Endothelial cell of umbilical vein (primary cell): ENCODE data around the gene TAF12. TPM values are rescaled to one million over a fixed set of nuclear protein-coding genes. Genes with fewer than 3 reads are reported as not detected.

Experiments used
- BruUV-seq: library from RNA; stranded (reverse); fragments of 400-500 nt; replicated peaks from 2 replicates; lab custom pipeline; 2021; lab: Mats Ljungman, UMichigan
- CTCF ChIA-PET: fragments of 300-600, 350-600 bp; sonication (Branson Sonifier 250); formaldehyde crosslinking; loops from one replicate; lab custom pipeline; 2021; ENCODE audit warnings: antibody characterized with exemption, inconsistent platforms; lab: Charles Lee
- POLR2A ChIA-PET: fragments of 300-600, 350-600 bp; sonication (Branson Sonifier 250); formaldehyde crosslinking; loops from one replicate; lab custom pipeline; 2021; ENCODE audit warnings: antibody characterized with exemption, inconsistent platforms; lab: Charles Lee
- DNase-seq: peaks from one replicate; pipeline ENCODE4 v3.0.0-alpha.2; 2011; ENCODE audit warnings: low read depth, low spot score
- FAIRE-seq: peaks from 2 replicates; lab custom pipeline; 2011; peaks lifted over from hg19 to GRCh38; lab: Jason Lieb, UNC
- H2AFZ ChIP-seq: 2 replicates; pipeline ENCODE4 v1.6.0; 2012; ENCODE audit warnings: low read depth, low read length, control low read depth, inconsistent platforms
- H3K27ac ChIP-seq: 2 replicates; pipeline ENCODE4 v1.5.1; 2011; ENCODE audit warnings: low read depth, mild to moderate bottlenecking, control low read depth, low read length, moderate library complexity; ENCODE audit not compliant: insufficient read depth
- H3K27me3 ChIP-seq, 2 experiments: 2 replicates each; pipeline versions ENCODE4 v1.6.0 to v1.6.1; 2011; ENCODE audit warnings: low read length in 2 of 2, mixed read lengths in 1 of 2; ENCODE audit not compliant: control insufficient read depth in 2 of 2, insufficient read depth in 2 of 2
- H3K36me3 ChIP-seq, 2 experiments: 2 replicates in 1 of 2; 3 replicates in 1 of 2; pipeline ENCODE4 v1.5.1; 2011; ENCODE audit warnings: low read length in 2 of 2, mild to moderate bottlenecking in 1 of 2, moderate library complexity in 1 of 2; ENCODE audit not compliant: control insufficient read depth in 2 of 2, insufficient read depth in 2 of 2; ENCODE audit errors: extremely low read depth in 1 of 2
- H3K4me1 ChIP-seq: 3 replicates; pipeline ENCODE4 v1.5.1; 2011; ENCODE audit warnings: mild to moderate bottlenecking, low read length; ENCODE audit not compliant: control insufficient read depth, insufficient read depth; ENCODE audit errors: extremely low read depth
- H3K4me2 ChIP-seq: 2 replicates; pipeline ENCODE4 v1.6.1; 2011; ENCODE audit warnings: low read length, control low read depth, mixed read lengths; ENCODE audit not compliant: insufficient read depth
- H3K4me3 ChIP-seq, 3 experiments: fragments of 200-600 bp in 1 of 3; sonication (generic), shearing (Covaris generic) in 1 of 3; replicated peaks in 1 of 3; 2 replicates each; pipeline ENCODE4 v1.5.1; 2011 to 2016; ENCODE audit warnings: control low read depth in 3 of 3, low read length in 3 of 3, mild to moderate bottlenecking in 2 of 3, inconsistent platforms in 1 of 3, low read depth in 1 of 3, moderate library complexity in 1 of 3; ENCODE audit not compliant: insufficient read depth in 1 of 3
- H3K79me2 ChIP-seq: 2 replicates; pipeline ENCODE4 v1.6.0; 2012; ENCODE audit warnings: low read length, inconsistent platforms; ENCODE audit not compliant: control insufficient read depth, insufficient read depth
- H3K9ac ChIP-seq: replicated peaks from 2 replicates; pipeline ENCODE3; 2011; ENCODE audit warnings: low read length, control low read depth; ENCODE audit not compliant: insufficient read depth; ENCODE audit errors: extremely low read depth
- H3K9me1 ChIP-seq: replicated peaks from 3 replicates; pipeline ENCODE4 v1.6.0; 2011; ENCODE audit warnings: mild to moderate bottlenecking, low read length; ENCODE audit not compliant: control insufficient read depth, insufficient read depth; ENCODE audit errors: extremely low read depth
- H3K9me3 ChIP-seq: replicated peaks from 2 replicates; pipeline ENCODE4 v1.5.1; 2012; ENCODE audit warnings: low read length, inconsistent platforms; ENCODE audit not compliant: control insufficient read depth, insufficient read depth
- H4K20me1 ChIP-seq: replicated peaks from 2 replicates; pipeline ENCODE3; 2011; ENCODE audit warnings: mild to moderate bottlenecking, low read length; ENCODE audit not compliant: control insufficient read depth, insufficient read depth; ENCODE audit errors: extremely low read depth
- EZH2 ChIP-seq: IDR thresholded peaks from 2 replicates; pipeline ENCODE4 v1.6.1; 2012; ENCODE audit warnings: borderline replicate concordance, low read depth, mild to moderate bottlenecking, moderate library complexity, low read length, inconsistent platforms; ENCODE audit not compliant: severe bottlenecking
- FOS ChIP-seq: IDR thresholded peaks from 2 replicates; pipeline ENCODE4 v1.6.1; 2011; ENCODE audit warnings: mild to moderate bottlenecking, low read length, moderate library complexity, borderline replicate concordance; ENCODE audit not compliant: insufficient read depth
- GATA2 ChIP-seq: IDR thresholded peaks from 2 replicates; pipeline ENCODE4 v1.7.0; 2011; ENCODE audit warnings: low read depth, mild to moderate bottlenecking, moderate library complexity, mixed read lengths, low read length; ENCODE audit not compliant: insufficient read length, insufficient read depth
- JUN ChIP-seq: IDR thresholded peaks from 2 replicates; pipeline ENCODE4 v1.6.1; 2011; ENCODE audit warnings: borderline replicate concordance, low read depth; ENCODE audit not compliant: insufficient read length, insufficient read depth
- MYC ChIP-seq: IDR thresholded peaks from one replicate; pipeline ENCODE4 v1.6.1; 2011; ENCODE audit warnings: mild to moderate bottlenecking, low read depth, low read length
- POLR2A ChIP-seq: IDR thresholded peaks from 2 replicates; pipeline ENCODE4 v1.6.1; 2012; ENCODE audit warnings: low read depth, mild to moderate bottlenecking, control low read depth, low read length
- POLR2AphosphoS5 ChIP-seq: IDR thresholded peaks from 2 replicates; pipeline ENCODE4 v1.6.1; 2012; ENCODE audit warnings: low read depth, mild to moderate bottlenecking, control low read depth, low read length, moderate library complexity; ENCODE audit not compliant: insufficient read depth
- dilution Hi-C: fragments of 300-500 bp; cut with MboI; formaldehyde crosslinking; loops from one replicate; pipeline ENCODE4 v1.15.0; 2019; ENCODE audit warnings: low sequenced_read_pairs; ENCODE audit not compliant: extremely low pct_ligation_motif_present
- intact Hi-C: fragments of 100-400 bp; cut with micrococcal nuclease; formaldehyde crosslinking; loops from one replicate; pipeline ENCODE4 v1.10.0; 2022
- polyA plus RNA-seq, 4 experiments: library from polyadenylated mRNA; depleted of rRNA in 3 of 4; stranded (reverse) in 3 of 4; unstranded in 1 of 4; fragments of >200 nt; gene quantifications; 2 replicates each; pipeline versions ENCODE4 v1.2.1 to v1.2.3, GENCODE V29; 2011 to 2012; ENCODE audit warnings: missing spikeins in 1 of 4
- total RNA-seq: library from RNA; stranded (reverse); gene quantifications from 2 replicates; pipeline ENCODE4 v1.2.3, GENCODE V29; 2021
- TF ChIP-seq, protein P1 (sequence below), 2 donors: IDR thresholded peaks; 1 replicate in 1 of 2; 2 replicates in 1 of 2; pipeline ENCODE4 v1.5.1; 2011; ENCODE audit warnings: low read length in 2 of 2, mild to moderate bottlenecking in 2 of 2, moderate library complexity in 2 of 2, control low read depth in 1 of 2, inconsistent platforms in 1 of 2, low read depth in 1 of 2; ENCODE audit not compliant: insufficient read depth in 1 of 2; ENCODE audit errors: extremely low read depth in 1 of 2
- TF ChIP-seq, protein P2 (sequence below): IDR thresholded peaks from 2 replicates; pipeline ENCODE4 v1.6.1; 2011; ENCODE audit not compliant: insufficient read depth, insufficient read length

TAF12 gene
- total and polyA plus RNA-seq, 2 donors (not counting 3 experiments of a cell fraction or from before 2014, with no cell fraction given) = 17.7 to 18.2 TPM

DNA sequence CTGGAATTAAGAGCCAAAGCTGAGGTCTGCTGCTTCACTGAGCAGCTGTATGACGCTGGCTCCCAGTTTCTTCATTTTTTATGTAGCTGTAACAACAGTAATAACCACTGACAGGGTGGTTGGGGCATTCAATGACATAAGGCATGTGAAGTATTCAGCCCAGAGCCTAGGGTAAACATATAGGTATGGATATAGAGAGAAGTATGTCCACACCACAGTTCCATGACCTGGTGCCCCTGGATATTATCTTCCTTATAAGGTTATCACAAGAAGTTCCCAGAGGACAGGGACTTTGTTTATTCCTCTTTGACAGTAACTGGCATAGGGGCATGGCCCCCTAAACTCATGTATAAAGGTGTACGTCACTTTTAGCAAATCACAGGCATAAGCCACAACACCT lies 36.1 kb downstream of the TAF12 start:
- H3K79me2 ChIP-seq = no peaks in the 10 kb centered on the region
- dilution Hi-C loops = loop anchor here (25.0 kb wide), 1 partner anchor 344 kb away; the partner anchor contains the start of gene SESN2
- H3K9ac ChIP-seq = no peak overlapping the region
- peaks cover 4% of the 10 kb centered on the region for H3K4me1 ChIP-seq
- no TSS peak for BruUV-seq
- H2AFZ ChIP-seq = no peak overlapping the region
- no peak overlapping the region for H3K4me3 ChIP-seq
- POLR2A ChIA-PET = interaction anchor here (0.6 kb wide), 1 partner anchor 251 kb away, joined by 5 read pairs; no protein-coding TSS in a partner anchor
- H3K9me3 ChIP-seq = no peaks in the 10 kb centered on the region
- CTCF ChIA-PET = interaction anchor here (1.5 to 6.1 kb wide), 2 partner anchors 88 to 249 kb away, joined by 4 to 192 read pairs; no protein-coding TSS in a partner anchor
- TF ChIP-seq, protein P1, sequence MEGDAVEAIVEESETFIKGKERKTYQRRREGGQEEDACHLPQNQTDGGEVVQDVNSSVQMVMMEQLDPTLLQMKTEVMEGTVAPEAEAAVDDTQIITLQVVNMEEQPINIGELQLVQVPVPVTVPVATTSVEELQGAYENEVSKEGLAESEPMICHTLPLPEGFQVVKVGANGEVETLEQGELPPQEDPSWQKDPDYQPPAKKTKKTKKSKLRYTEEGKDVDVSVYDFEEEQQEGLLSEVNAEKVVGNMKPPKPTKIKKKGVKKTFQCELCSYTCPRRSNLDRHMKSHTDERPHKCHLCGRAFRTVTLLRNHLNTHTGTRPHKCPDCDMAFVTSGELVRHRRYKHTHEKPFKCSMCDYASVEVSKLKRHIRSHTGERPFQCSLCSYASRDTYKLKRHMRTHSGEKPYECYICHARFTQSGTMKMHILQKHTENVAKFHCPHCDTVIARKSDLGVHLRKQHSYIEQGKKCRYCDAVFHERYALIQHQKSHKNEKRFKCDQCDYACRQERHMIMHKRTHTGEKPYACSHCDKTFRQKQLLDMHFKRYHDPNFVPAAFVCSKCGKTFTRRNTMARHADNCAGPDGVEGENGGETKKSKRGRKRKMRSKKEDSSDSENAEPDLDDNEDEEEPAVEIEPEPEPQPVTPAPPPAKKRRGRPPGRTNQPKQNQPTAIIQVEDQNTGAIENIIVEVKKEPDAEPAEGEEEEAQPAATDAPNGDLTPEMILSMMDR (IDR thresholded peaks at IDR 0.05; ENCODE audit: extremely low read depth in 1 of 2, insufficient read depth in 1 of 2, low read depth in 1 of 2, low read length in 2 of 2) = no peak
- TF ChIP-seq JUN = no peak
- no peak for TF ChIP-seq POLR2AphosphoS5
- TF ChIP-seq POLR2A = no peak
- no peak for TF ChIP-seq MYC
- no peaks in the 10 kb centered on the region for H4K20me1 ChIP-seq
- H3K27me3 ChIP-seq = no peaks in the 10 kb centered on the region
- no peaks in the 10 kb centered on the region for H3K9me1 ChIP-seq
- no peak overlapping the region for H3K27ac ChIP-seq
- H3K4me2 ChIP-seq = no peak overlapping the region
- H3K36me3 ChIP-seq = peaks cover 0 to 2% of the 10 kb centered on the region in 2 experiments
- intact Hi-C loops = no loop called here
- DNase-seq (no peak), FAIRE-seq (no peak)

DNA sequence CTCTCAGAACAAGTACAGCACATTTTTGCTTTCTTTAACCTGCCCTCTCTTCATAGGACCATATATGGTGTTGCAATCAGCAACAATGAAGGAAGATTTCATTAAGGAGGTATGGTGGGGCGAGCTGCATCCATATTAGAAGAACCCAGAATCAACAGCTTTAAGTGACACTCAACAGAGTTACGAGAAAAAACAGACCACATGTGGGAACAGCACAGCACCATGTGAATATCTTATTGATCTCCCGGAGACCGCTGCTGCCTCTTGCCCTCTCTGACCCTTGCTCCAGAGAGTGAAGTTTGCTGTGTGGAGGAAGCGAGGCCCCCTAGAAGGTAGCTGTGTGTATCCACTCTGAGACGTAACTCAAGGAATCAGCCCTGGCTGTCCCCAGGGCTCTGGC lies 37.9 kb downstream of the TAF12 start:
- dilution Hi-C loops (loop anchor here (25.0 kb wide), 1 partner anchor 343 kb away; the partner anchor contains the start of gene SESN2), intact Hi-C loops (loop anchor here (1.0 kb wide), 1 partner anchor 251 kb away; no protein-coding TSS in a partner anchor)
- Histone ChIP-seq H3K4me2 (no peak overlapping the region), H3K9me3 (no peaks in the 10 kb centered on the region), H3K27me3 (no peaks in the 10 kb centered on the region), H3K9ac (no peak overlapping the region), H3K79me2 (no peaks in the 10 kb centered on the region), H3K4me3 (no peak overlapping the region), H3K36me3 (peaks cover 0 to 2% of the 10 kb centered on the region in 2 experiments), H3K27ac (no peak overlapping the region), H2AFZ (no peak overlapping the region), H3K4me1 (peaks cover 8% of the 10 kb centered on the region), H3K9me1 (no peaks in the 10 kb centered on the region), H4K20me1 (no peaks in the 10 kb centered on the region)
- TF ChIP-seq GATA2 = no peak
- no peak for TF ChIP-seq JUN
- no peak for TF ChIP-seq MYC
- TF ChIP-seq, protein P2, sequence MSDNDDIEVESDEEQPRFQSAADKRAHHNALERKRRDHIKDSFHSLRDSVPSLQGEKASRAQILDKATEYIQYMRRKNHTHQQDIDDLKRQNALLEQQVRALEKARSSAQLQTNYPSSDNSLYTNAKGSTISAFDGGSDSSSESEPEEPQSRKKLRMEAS = no peak
- no peak for TF ChIP-seq EZH2
- TF ChIP-seq, protein P1 (IDR thresholded peaks at IDR 0.05; ENCODE audit: extremely low read depth in 1 of 2, insufficient read depth in 1 of 2, low read depth in 1 of 2, low read length in 2 of 2) = no peak
- no peak for TF ChIP-seq POLR2A
- no peak for TF ChIP-seq FOS
- no peak for TF ChIP-seq POLR2AphosphoS5
- POLR2A ChIA-PET = interaction anchor here (3.1 kb wide), 1 partner anchor 24 kb away, joined by 20 read pairs; no protein-coding TSS in a partner anchor
- no peak for DNase-seq
- BruUV-seq = no TSS peak
- CTCF ChIA-PET = interaction anchor here (1.1 to 6.1 kb wide), 5 partner anchors 11 to 248 kb away, joined by 3 to 192 read pairs (median 37); no protein-coding TSS in a partner anchor
- no peak for FAIRE-seq
